ENCODE results near the gene WNT3A. TPM values are rescaled to one million over a fixed set of nuclear protein-coding genes. Genes with fewer than 3 reads are reported as not detected.
A peak's percentile ranks its signal among the peaks of the same experiment; 100 is the strongest.
"Not testable (repeated sequence)": the region's sequence is repeated elsewhere in the genome, so short reads cannot be mapped to it uniquely, and the experiment has no call there.

WNT3A gene
- total RNA-seq, 1 experiment from 2014 or later, result not detected

DNA sequence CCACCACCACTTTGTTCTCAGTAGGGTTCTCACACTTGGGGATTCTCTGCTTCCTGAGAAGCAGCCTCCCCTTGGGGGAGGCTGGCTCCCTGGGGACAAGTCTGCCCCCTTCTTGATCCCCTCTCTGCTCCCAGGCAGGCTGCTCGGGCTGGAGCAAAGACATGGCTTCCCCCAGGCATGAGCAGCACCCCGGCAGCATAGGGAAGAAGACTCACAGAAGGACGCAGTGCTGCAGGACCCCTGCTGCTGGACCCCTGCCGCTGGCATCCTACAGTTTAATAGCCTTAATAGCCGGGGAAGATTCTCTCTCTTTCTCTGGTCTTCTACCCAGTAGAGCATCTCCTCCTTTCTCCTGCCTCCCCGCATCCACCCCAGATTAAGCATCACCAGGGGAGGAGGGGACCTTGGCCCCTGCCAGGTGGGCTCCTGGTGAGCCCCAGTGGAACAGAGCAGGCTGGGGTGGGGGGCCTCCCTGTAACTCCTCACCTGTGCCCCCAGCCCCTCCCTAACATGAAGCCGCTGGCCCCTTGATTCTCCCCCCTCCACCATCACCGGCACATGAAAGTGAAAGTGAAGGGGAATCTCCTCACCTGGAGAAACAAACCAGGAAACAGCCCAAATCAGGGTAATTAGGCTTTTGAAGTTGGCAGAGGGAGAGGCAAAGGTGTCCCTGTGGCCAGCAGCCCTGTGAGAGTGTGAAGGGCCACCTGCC, 2.5 kb downstream of the WNT3A start:
- DNase-seq (ENCODE audit: low spot score), result no peak
- in situ Hi-C loops (cut with HindIII; ENCODE audit: low sequenced_read_pairs), result no loop called here

GRCh38 chr1:228009828-228010775, 3.3 kb downstream of the WNT3A start:
- no peak for DNase-seq (ENCODE audit: low spot score)
- in situ Hi-C loops (cut with HindIII; ENCODE audit: low sequenced_read_pairs), result no loop called here

GRCh38 chr1:228010921-228011320, 4.1 kb downstream of the WNT3A start:
- in situ Hi-C loops (cut with HindIII; ENCODE audit: low sequenced_read_pairs), result no loop called here

GRCh38 chr1:228011721-228012311, 5.0 kb downstream of the WNT3A start:
- no peak for DNase-seq (ENCODE audit: low spot score)
- in situ Hi-C loops (cut with HindIII; ENCODE audit: low sequenced_read_pairs), result no loop called here

More at GRCh38 chr1:228010921-228011320, 4.1 kb downstream of the WNT3A start:
- DNase-seq (ENCODE audit: low spot score), result no peak

DNA sequence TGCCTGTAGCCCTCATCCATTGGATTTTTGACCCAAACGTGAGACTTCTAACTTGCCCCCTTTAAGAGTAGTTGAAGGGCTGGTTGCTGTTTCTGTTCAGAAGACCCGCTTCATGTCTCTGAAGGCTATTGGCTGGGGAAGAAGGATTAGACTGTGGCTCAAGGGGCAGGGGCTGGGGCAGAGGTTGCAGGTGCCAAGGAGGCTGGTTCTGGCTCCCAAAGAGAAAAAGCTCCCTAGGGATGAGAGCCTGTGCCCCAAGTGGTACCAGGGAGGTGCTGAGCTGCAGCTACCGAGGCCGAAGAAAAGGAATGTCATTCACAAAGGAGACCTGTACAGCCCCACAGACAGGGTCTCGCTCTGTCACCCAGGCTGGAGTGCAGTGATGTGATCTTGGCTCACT, 5.8 kb downstream of the WNT3A start:
- DNase-seq (ENCODE audit: low spot score), result no peak
- in situ Hi-C loops (cut with HindIII; ENCODE audit: low sequenced_read_pairs), result no loop called here

GRCh38 chr1:228013131-228013934, 6.5 kb downstream of the WNT3A start:
- in situ Hi-C loops (cut with HindIII; ENCODE audit: low sequenced_read_pairs), result no loop called here
- DNase-seq (ENCODE audit: low spot score), result no peak

DNA sequence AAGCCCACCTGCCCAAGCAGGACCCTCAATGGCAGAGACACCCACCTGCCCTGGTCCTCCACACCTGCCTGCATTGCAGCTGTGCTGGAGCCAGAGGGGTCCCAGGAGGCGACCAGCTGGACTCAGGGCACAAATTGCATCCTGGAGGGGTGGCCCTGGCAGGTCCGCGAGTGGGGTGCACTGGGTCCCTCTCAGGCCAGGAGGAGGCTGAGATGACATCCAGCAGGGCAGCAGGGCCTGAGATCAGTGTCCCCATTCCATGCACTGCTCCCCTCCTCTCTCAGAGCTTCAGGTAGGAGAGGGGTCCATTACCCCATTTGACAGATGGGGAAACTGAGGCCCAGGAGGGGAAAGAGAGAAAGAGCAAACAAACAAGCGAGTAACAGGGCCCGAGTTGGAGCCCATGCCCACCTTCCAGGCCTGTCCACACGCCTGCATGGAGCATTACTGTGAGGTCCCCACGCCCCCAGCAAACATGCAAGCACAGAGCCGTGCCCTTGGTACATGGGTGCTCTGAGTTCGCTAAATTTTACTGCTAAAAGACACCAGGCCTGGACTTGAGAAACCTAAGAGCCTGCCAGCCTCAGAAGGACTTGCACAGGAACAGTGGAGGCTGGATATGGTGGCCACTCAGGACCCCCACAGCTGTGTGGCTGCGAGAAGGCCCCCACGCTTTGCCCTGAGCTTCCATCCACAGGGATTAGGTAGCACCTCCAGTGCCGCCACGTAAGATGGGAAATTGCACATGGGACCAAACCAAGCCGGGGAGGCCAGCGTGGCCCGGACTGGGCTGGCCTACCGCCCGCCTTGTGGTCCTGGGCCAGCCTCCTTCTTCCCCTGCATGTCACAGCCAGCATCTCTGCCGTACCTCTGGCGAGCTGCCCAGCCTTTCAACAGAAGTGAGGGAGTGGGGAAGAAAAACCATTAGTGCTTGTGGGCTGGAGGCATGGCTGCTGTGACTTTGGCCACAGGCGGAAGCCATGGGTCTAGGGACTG, 7.4 kb downstream of the WNT3A start:
- peak; percentile 1 for DNase-seq (ENCODE audit: low spot score)
- in situ Hi-C loops (cut with HindIII; ENCODE audit: low sequenced_read_pairs), result no loop called here

GRCh38 chr1:228015276-228016180, 8.7 kb downstream of the WNT3A start:
- no peak for DNase-seq (ENCODE audit: low spot score)
- in situ Hi-C loops (cut with HindIII; ENCODE audit: low sequenced_read_pairs), result no loop called here

- in situ Hi-C loops (cut with HindIII; ENCODE audit: low sequenced_read_pairs), result no loop called here
- DNase-seq (ENCODE audit: low spot score), result no peak
Observed at GRCh38 chr1:228016181-228016510, 9.3 kb downstream of the WNT3A start.

- no peak for DNase-seq (ENCODE audit: low spot score)
- in situ Hi-C loops (cut with HindIII; ENCODE audit: low sequenced_read_pairs), result no loop called here
Observed at GRCh38 chr1:228016653-228017355, 10.0 kb downstream of the WNT3A start.

DNA sequence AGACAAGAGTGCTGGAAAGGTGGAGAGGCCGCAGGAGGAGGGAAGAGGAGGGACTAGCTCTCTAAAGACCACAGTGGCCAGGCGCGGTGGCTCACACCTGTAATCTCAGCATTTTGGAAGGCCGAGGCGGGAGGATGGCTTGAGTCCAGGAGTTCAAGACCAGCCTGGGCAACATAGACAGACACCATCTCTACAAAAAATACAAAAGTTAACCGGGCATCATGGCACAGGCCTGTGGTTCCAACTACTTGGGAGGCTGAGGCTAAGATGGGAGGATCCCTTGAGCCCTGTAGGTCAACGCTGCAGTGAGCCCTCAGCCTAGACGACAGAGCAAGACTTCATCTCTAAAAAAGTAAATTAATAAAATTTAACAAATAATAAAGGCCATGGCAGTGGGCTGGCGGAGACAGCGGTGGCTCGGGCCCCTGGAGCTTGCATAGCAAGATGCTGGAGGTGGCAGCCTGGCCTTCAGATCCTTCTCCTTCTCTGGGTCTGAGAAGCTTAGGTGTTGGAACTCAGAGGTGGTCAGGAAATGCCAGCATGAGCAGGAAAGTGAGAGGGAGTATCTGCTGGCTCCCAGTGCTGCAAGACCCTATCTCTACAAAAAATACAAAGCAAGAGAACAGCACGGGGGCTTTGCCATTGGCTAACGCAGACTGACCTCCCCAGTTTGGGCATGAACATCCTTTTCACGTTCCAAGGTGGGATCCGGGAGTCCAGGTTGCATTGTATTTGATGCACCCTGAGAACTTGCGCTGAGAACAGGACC, 10.7 kb downstream of the WNT3A start:
- no peak for DNase-seq (ENCODE audit: low spot score)
- in situ Hi-C loops (cut with HindIII; ENCODE audit: low sequenced_read_pairs), result no loop called here

GRCh38 chr1:228018125-228018398, 11.3 kb downstream of the WNT3A start:
- in situ Hi-C loops (cut with HindIII; ENCODE audit: low sequenced_read_pairs), result no loop called here
- DNase-seq (ENCODE audit: low spot score), result no peak

- in situ Hi-C loops (cut with HindIII; ENCODE audit: low sequenced_read_pairs), result no loop called here
- DNase-seq (ENCODE audit: low spot score), result no peak
Observed at GRCh38 chr1:228018961-228019721, 12.3 kb downstream of the WNT3A start.

DNA sequence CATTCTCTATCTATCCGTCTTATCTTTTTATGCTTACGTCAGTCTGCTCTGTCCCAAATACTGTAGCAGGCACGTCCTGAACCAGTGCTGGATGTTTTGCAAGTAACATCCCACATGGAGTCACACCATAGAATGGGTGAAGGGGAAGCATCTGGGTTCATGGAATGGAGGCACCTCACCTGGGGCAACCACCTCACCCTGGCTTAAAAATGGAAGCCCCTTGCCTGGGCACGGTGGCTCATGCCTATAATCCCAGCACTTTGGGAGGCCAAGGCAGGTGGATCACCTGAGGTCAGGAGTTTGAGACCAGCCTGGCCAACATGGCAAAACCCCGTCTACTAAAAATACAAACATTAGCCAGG, 12.9 kb downstream of the WNT3A start:
- in situ Hi-C loops (cut with HindIII; ENCODE audit: low sequenced_read_pairs); DNase-seq (ENCODE audit: low spot score): not testable (repeated sequence)

DNA sequence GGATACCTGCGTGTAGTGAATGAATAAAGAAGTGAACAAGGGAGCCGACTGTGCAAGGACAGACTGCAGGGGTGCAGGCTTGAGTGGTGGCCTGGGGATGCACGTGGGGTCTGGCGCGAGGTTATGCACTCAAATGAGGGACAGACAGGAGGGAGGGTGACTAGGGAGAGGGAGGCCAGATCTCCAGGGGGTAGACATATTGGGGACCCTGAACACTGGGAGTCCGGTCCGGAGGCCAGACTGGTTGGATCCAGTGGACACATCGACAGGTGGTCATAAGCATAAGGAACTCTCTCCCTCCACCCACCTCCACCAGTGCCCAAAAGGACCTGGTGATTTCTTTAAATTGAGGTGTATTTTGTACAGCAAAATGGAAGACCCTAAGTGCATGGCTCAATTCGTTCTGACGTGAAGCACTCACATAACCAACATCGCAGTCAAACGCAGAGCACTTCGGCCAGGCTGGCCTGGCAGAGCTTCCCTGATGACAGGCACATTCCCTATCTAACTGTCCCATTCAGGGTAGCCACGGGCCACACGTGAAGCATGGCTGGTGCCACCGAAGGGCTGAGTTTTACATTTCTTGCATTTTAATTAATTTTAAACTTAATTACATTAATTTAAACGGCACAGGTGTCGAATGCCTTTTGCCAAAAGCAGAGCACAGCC, 14.0 kb downstream of the WNT3A start:
- no peak for DNase-seq (ENCODE audit: low spot score)
- in situ Hi-C loops (cut with HindIII; ENCODE audit: low sequenced_read_pairs), result no loop called here

Measured in G401 (cell line).